Memory B cell (primary cell): ENCODE data around the gene TOMM34.

ENCODE experiments used
- ATAC-seq: fragments of 150-1000 bp; cut with Tn5 transposase; 2 replicates; pipeline ENCODE4 v1.10.0; 2021; ENCODE audit warnings: low read depth, mild to moderate bottlenecking, moderate library complexity
- DNase-seq, 2 donors: peaks; one replicate each; pipeline ENCODE4 v3.0.0; 2022; ENCODE audit warnings: low spot score in 2 of 2
- H3K27ac Mint-ChIP-seq: one replicate; pipeline ENCODE4 v1.8.0; 2022; ENCODE audit warnings: mild to moderate bottlenecking, moderate library complexity, mixed read lengths
- H3K27me3 Mint-ChIP-seq: one replicate; pipeline ENCODE4 v1.8.0; 2022; ENCODE audit warnings: mixed read lengths
- H3K36me3 Mint-ChIP-seq: one replicate; pipeline ENCODE4 v1.8.0; 2022; ENCODE audit warnings: mild to moderate bottlenecking, mixed read lengths
- H3K4me1 Mint-ChIP-seq: one replicate; pipeline ENCODE4 v1.8.0; 2022; ENCODE audit warnings: mixed read lengths
- H3K4me3 Mint-ChIP-seq: one replicate; pipeline ENCODE4 v1.8.0; 2022; ENCODE audit warnings: mild to moderate bottlenecking, moderate library complexity, mixed read lengths
- H3K9me3 Mint-ChIP-seq: one replicate; pipeline ENCODE4 v1.8.0; 2022; ENCODE audit warnings: mixed read lengths

TOMM34 gene

DNA sequence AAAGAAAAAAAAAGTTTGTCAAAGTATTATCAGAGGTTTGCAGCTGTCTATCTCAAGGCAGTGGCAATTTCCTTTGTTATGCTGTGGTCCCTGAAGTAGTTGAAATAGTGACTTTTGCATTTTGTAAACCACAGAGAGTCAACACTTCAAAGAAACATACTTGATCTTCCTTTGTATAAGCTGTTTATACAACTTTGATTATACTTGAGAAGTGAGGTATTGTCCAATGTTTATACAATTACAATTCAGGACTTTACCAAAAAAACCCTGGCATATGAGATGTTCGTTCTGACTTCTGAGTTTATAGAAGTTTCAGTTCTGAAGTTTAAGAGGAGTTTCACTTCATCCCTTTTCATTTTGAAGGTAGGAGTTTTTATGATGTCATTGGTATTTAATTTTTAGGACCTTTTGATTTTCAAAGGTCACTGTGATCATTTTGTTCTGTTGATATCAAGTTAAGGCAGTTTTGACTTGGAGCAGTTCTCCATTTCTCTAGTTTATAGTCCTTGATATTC is 10.1 kb upstream of the TOMM34 start:
- peaks cover 44% of the 10 kb centered on the region for H3K4me1 Mint-ChIP-seq
- DNase-seq (no peak), ATAC-seq (no peak)
- peak overlapping the region; percentile 79 for H3K4me3 Mint-ChIP-seq
- peak overlapping the region; percentile 98 for H3K27ac Mint-ChIP-seq
- no peaks in the 10 kb centered on the region for H3K9me3 Mint-ChIP-seq
- no peaks in the 10 kb centered on the region for H3K27me3 Mint-ChIP-seq
- H3K36me3 Mint-ChIP-seq = peaks cover 33% of the 10 kb centered on the region

GRCh38 chr20:44969300-44969894 is 9.2 kb upstream of the TOMM34 start:
- Mint-ChIP-seq H3K9me3 (no peaks in the 10 kb centered on the region), H3K36me3 (peaks cover 25% of the 10 kb centered on the region), H3K4me1 (peaks cover 44% of the 10 kb centered on the region), H3K27ac (peak overlapping the region; percentile 98), H3K27me3 (no peaks in the 10 kb centered on the region), H3K4me3 (peak overlapping the region; percentile 94)
- peak; percentile 12 for ATAC-seq
- no peak for DNase-seq

- H3K27me3 Mint-ChIP-seq = no peaks in the 10 kb centered on the region
- peak overlapping the region; percentile 98 for H3K27ac Mint-ChIP-seq
- H3K9me3 Mint-ChIP-seq = no peaks in the 10 kb centered on the region
- peak overlapping the region; percentile 94 for H3K4me3 Mint-ChIP-seq
- DNase-seq (no peak), ATAC-seq (peak; percentile 44)
- H3K4me1 Mint-ChIP-seq = peaks cover 45% of the 10 kb centered on the region
- peaks cover 7% of the 10 kb centered on the region for H3K36me3 Mint-ChIP-seq
These were observed 7.1 kb upstream of the TOMM34 start for GRCh38 chr20:44967207-44967807.

DNA sequence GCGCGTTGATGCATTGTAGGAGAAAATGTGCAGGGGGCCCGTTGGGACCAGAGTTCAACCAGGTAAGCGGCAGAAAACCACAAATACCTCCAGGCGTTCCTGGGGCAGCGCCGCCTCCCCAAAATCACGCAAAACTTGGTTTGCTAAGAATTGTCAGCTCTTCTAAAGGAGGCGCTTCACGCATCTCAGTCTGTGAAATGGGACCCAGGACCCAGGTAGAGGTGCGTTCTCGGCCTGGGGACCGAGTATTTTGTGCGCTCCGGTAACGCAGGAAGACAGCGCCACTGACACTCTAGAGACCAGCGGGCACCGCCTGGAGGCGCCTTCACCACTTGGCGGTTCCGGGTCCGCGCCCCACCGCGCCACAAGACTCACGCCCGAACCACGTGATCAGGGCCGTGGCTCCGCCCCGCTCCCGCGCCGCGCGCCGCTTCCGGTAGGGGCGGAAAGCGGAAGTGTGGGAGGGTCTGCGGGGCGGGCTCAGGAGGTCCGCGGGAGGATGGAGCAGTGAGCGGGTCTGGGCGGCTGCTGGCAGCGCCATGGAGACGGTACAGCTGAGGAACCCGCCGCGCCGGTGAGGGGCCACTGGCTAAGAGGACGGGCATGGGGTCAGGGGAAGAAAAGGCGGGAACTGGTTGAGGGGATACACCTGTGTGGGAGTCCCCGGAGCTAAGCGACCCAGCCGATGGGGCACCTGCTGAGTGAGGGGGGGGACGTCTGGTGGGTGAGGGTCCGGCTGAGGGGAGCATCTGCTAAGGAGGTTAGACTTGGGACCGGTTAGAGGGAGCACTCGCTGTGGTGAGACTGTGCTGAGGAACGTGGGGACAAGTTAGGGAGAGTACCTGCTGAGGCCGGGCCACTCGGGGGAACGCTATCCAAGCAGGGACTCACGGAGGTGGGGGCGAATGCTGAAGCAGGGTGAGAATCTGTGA is 6.1 kb upstream of the TOMM34 start, which contains the start of gene STK4:
STK4 (plus strand) TSS at position 483 of the 932 bp plus-strand sequence; CDS start at position 540, 57 bp downstream.
- H3K27ac Mint-ChIP-seq = peak within 1 kb of the TSS; percentile 98
- H3K27me3 Mint-ChIP-seq = no peaks in the 10 kb centered on the region
- H3K4me3 Mint-ChIP-seq = peak within 1 kb of the TSS; percentile 94
- peaks cover 44% of the 10 kb centered on the region for H3K4me1 Mint-ChIP-seq
- no peaks in the 10 kb centered on the region for H3K9me3 Mint-ChIP-seq
- peak; percentile 91 to 95 for DNase-seq
- peak; percentile 78 for ATAC-seq
- H3K36me3 Mint-ChIP-seq = peaks cover 7% of the 10 kb centered on the region

- H3K4me3 Mint-ChIP-seq = peak overlapping the region; percentile 94
- H3K36me3 Mint-ChIP-seq = peaks cover 7% of the 10 kb centered on the region
- ATAC-seq (no peak), DNase-seq (no peak)
- peak overlapping the region; percentile 98 for H3K27ac Mint-ChIP-seq
- H3K4me1 Mint-ChIP-seq = peaks cover 38% of the 10 kb centered on the region
- H3K9me3 Mint-ChIP-seq = no peaks in the 10 kb centered on the region
- no peaks in the 10 kb centered on the region for H3K27me3 Mint-ChIP-seq
These were observed 5.4 kb upstream of the TOMM34 start for GRCh38 chr20:44965651-44966029.

GRCh38 chr20:44963325-44964215 is 3.4 kb upstream of the TOMM34 start:
- ATAC-seq (no peak), DNase-seq (no peak)
- H3K4me1 Mint-ChIP-seq = peaks cover 35% of the 10 kb centered on the region
- no peak overlapping the region for H3K4me3 Mint-ChIP-seq
- H3K9me3 Mint-ChIP-seq = no peaks in the 10 kb centered on the region
- H3K27ac Mint-ChIP-seq = no peak overlapping the region
- H3K27me3 Mint-ChIP-seq = no peaks in the 10 kb centered on the region
- peaks cover 7% of the 10 kb centered on the region for H3K36me3 Mint-ChIP-seq

DNA sequence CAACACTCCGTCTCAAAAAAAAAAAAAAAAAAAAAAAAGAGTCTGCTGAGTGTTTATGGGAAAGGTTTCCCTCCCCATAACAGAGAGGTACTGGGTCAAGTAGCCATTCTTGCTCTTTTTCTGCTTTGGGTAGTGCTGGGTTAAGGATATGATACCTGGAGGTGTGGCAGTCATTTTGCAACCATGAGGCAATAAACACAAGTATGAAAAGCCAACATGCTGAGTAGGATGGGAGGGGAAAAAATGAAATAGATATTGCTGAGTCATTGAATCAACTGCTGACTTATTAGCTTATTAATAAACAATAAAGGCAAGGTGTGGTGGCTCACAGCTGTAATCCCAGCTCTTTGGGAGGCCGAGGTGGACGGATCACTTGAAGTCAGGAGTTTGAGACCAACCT is 2.3 kb upstream of the TOMM34 start:
- DNase-seq (no peak), ATAC-seq (no peak)
- no peak overlapping the region for H3K4me3 Mint-ChIP-seq
- H3K4me1 Mint-ChIP-seq = peaks cover 36% of the 10 kb centered on the region
- H3K27ac Mint-ChIP-seq = no peak overlapping the region
- H3K36me3 Mint-ChIP-seq = peaks cover 9% of the 10 kb centered on the region
- H3K9me3 Mint-ChIP-seq = no peaks in the 10 kb centered on the region
- H3K27me3 Mint-ChIP-seq = no peaks in the 10 kb centered on the region

- Mint-ChIP-seq H3K9me3 (no peaks in the 10 kb centered on the region), H3K4me3 (no peak overlapping the region), H3K36me3 (peaks cover 8% of the 10 kb centered on the region), H3K4me1 (peaks cover 34% of the 10 kb centered on the region), H3K27me3 (no peaks in the 10 kb centered on the region), H3K27ac (no peak overlapping the region)
- ATAC-seq (no peak), DNase-seq (no peak)
These were observed 1.7 kb upstream of the TOMM34 start for GRCh38 chr20:44961870-44962267.

- ATAC-seq (no peak), DNase-seq (no peak)
- H3K4me3 Mint-ChIP-seq = no peak overlapping the region
- H3K27ac Mint-ChIP-seq = no peak overlapping the region
- no peaks in the 10 kb centered on the region for H3K9me3 Mint-ChIP-seq
- peaks cover 7% of the 10 kb centered on the region for H3K36me3 Mint-ChIP-seq
- peaks cover 34% of the 10 kb centered on the region for H3K4me1 Mint-ChIP-seq
- no peaks in the 10 kb centered on the region for H3K27me3 Mint-ChIP-seq
These were observed 1.0 kb upstream of the TOMM34 start for GRCh38 chr20:44961011-44961869.

- ATAC-seq (peak; percentile 64), DNase-seq (no peak)
- Mint-ChIP-seq H3K36me3 (peaks cover 14% of the 10 kb centered on the region), H3K27me3 (no peaks in the 10 kb centered on the region), H3K4me3 (peak overlapping the region; percentile 96), H3K9me3 (no peaks in the 10 kb centered on the region), H3K27ac (peak overlapping the region; percentile 73), H3K4me1 (peaks cover 44% of the 10 kb centered on the region)
These were observed 527 bp downstream of the TOMM34 start for GRCh38 chr20:44959638-44960102.

DNA sequence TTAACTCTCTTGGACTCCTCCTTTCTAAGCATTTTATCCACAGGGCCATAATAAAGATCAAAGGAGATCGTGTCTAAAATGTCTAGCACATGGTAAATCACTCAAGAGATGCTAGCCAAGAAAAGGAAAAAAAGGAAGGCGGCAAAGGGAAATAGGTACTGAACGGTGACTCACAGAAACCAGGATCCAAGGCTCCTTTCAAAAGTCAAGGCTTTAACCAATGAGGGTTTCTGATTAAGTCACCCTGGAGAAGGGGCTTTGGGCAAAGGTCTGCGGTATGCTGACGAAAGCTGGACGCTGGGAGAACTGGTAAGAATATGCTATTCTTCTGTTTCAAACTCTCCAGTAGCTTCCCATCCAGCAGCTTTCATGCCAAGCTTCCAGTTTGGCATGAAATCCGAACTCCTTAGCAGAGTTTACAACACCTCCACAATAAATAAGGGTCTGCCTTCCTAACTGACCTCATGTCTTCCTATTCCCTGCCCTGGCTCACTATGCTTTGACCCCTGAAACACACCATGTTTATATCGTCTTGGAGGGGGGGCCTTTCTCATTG is 1.0 kb downstream of the TOMM34 start:
- ATAC-seq = no peak
- H3K4me3 Mint-ChIP-seq = peak overlapping the region; percentile 96
- peaks cover 16% of the 10 kb centered on the region for H3K36me3 Mint-ChIP-seq
- peaks cover 44% of the 10 kb centered on the region for H3K4me1 Mint-ChIP-seq
- peak overlapping the region; percentile 73 for H3K27ac Mint-ChIP-seq
- no peaks in the 10 kb centered on the region for H3K27me3 Mint-ChIP-seq
- DNase-seq = no peak
- no peaks in the 10 kb centered on the region for H3K9me3 Mint-ChIP-seq

GRCh38 chr20:44958276-44958675 is 1.9 kb downstream of the TOMM34 start:
- ATAC-seq = no peak
- no peaks in the 10 kb centered on the region for H3K9me3 Mint-ChIP-seq
- H3K27me3 Mint-ChIP-seq = no peaks in the 10 kb centered on the region
- peaks cover 24% of the 10 kb centered on the region for H3K36me3 Mint-ChIP-seq
- no peak overlapping the region for H3K27ac Mint-ChIP-seq
- H3K4me3 Mint-ChIP-seq = peak overlapping the region; percentile 96
- DNase-seq = no peak
- peaks cover 44% of the 10 kb centered on the region for H3K4me1 Mint-ChIP-seq
